CD14-positive monocyte (primary cell): ENCODE data around the gene KCTD14. TPM values are rescaled to one million over a fixed set of nuclear protein-coding genes. Genes with fewer than 3 reads are reported as not detected.

ENCODE experiments used
- DNase-seq, 3 donors: peaks; one replicate each; pipeline ENCODE4 v3.0.0-alpha.2; 2011 to 2022
- H2AFZ ChIP-seq: 2 replicates; pipeline ENCODE4 v1.6.0; 2012; ENCODE audit warnings: mild to moderate bottlenecking, low read depth, low read length, inconsistent platforms; ENCODE audit not compliant: insufficient read depth, poor library complexity, severe bottlenecking
- H3K27ac ChIP-seq, 2 donors: 1 replicate in 1 of 2; 2 replicates in 1 of 2; pipeline ENCODE4 v1.5.1; 2012 to 2013; ENCODE audit warnings: low read length in 2 of 2, control low read depth in 1 of 2, inconsistent platforms in 1 of 2, low read depth in 1 of 2, mild to moderate bottlenecking in 1 of 2
- H3K27me3 ChIP-seq, 2 donors: one replicate each; pipeline versions ENCODE4 v1.6.0 to v1.6.1; 2011 to 2013; ENCODE audit warnings: low read length in 2 of 2; ENCODE audit not compliant: control insufficient read depth in 2 of 2, insufficient read depth in 2 of 2
- H3K36me3 ChIP-seq, 2 donors: replicated peaks in 1 of 2; 1 replicate in 1 of 2; 2 replicates in 1 of 2; pipeline versions ENCODE4 v1.5.1 to v1.6.1; 2012 to 2013; ENCODE audit warnings: low read length in 2 of 2, control low read depth in 1 of 2, inconsistent platforms in 1 of 2, mild to moderate bottlenecking in 1 of 2; ENCODE audit not compliant: insufficient read depth in 2 of 2, control insufficient read depth in 1 of 2
- H3K4me1 ChIP-seq, 2 donors: 1 replicate in 1 of 2; 2 replicates in 1 of 2; pipeline versions ENCODE4 v1.5.1 to v1.6.1; 2012 to 2013; ENCODE audit warnings: low read length in 2 of 2, control low read depth in 1 of 2, inconsistent platforms in 1 of 2, mild to moderate bottlenecking in 1 of 2, moderate library complexity in 1 of 2; ENCODE audit not compliant: insufficient read depth in 2 of 2, control insufficient read depth in 1 of 2
- H3K4me2 ChIP-seq: replicated peaks from 2 replicates; pipeline ENCODE3; 2012; ENCODE audit warnings: low read length, moderate library complexity, mild to moderate bottlenecking; ENCODE audit not compliant: poor library complexity, severe bottlenecking; ENCODE audit errors: extremely low read depth
- H3K4me3 ChIP-seq, 3 experiments: fragments of 200-600 bp in 1 of 3; sonication (generic) in 1 of 3; replicated peaks in 1 of 3; 1 replicate in 2 of 3; 2 replicates in 1 of 3; pipeline ENCODE4 v1.5.1; 2011 to 2013; ENCODE audit warnings: low read length in 3 of 3, mild to moderate bottlenecking in 3 of 3, control low read depth in 2 of 3, low read depth in 2 of 3, inconsistent platforms in 1 of 3, moderate library complexity in 1 of 3
- H3K79me2 ChIP-seq: 2 replicates; pipeline ENCODE4 v1.6.0; 2012; ENCODE audit warnings: mild to moderate bottlenecking, control low read depth, inconsistent platforms, low read length, moderate library complexity; ENCODE audit not compliant: insufficient read depth
- H3K9ac ChIP-seq: 2 replicates; pipeline ENCODE4 v1.6.0; 2017; ENCODE audit warnings: low read length, mild to moderate bottlenecking; ENCODE audit not compliant: insufficient read depth, poor library complexity, severe bottlenecking
- H3K9me3 ChIP-seq, 2 donors: replicated peaks in 1 of 2; 1 replicate in 1 of 2; 2 replicates in 1 of 2; pipeline versions ENCODE4 v1.5.1 to v1.6.1; 2012 to 2013; ENCODE audit warnings: low read length in 2 of 2, control low read depth in 1 of 2; ENCODE audit not compliant: control insufficient read depth in 1 of 2, insufficient read depth in 1 of 2
- H4K20me1 ChIP-seq: 2 replicates; pipeline ENCODE4 v1.6.0; 2012; ENCODE audit warnings: mild to moderate bottlenecking, low read length, control low read depth, moderate library complexity; ENCODE audit not compliant: insufficient read depth
- H3K27ac Mint-ChIP-seq, 7 donors: one replicate each; pipeline ENCODE4 v1.8.0; 2020; ENCODE audit warnings: mild to moderate bottlenecking in 7 of 7, mixed read lengths in 7 of 7, moderate library complexity in 6 of 7, inconsistent platforms in 2 of 7
- H3K27me3 Mint-ChIP-seq, 3 donors: one replicate each; pipeline ENCODE4 v1.8.0; 2021 to 2022; ENCODE audit warnings: low read depth in 3 of 3, mild to moderate bottlenecking in 3 of 3, mixed read lengths in 3 of 3, moderate library complexity in 3 of 3, inconsistent platforms in 1 of 3
- H3K36me3 Mint-ChIP-seq, 2 donors: one replicate each; pipeline ENCODE4 v1.8.0; 2020; ENCODE audit warnings: mixed read lengths in 2 of 2, inconsistent platforms in 1 of 2, mild to moderate bottlenecking in 1 of 2
- H3K4me1 Mint-ChIP-seq: one replicate; pipeline ENCODE4 v1.8.0; 2020; ENCODE audit warnings: mild to moderate bottlenecking, mixed read lengths
- H3K4me3 Mint-ChIP-seq, 2 donors: one replicate each; pipeline ENCODE4 v1.8.0; 2020; ENCODE audit warnings: mild to moderate bottlenecking in 2 of 2, mixed read lengths in 2 of 2, moderate library complexity in 1 of 2
- H3K9me3 Mint-ChIP-seq, 7 donors: one replicate each; pipeline ENCODE4 v1.8.0; 2020 to 2022; ENCODE audit warnings: mixed read lengths in 7 of 7, mild to moderate bottlenecking in 6 of 7, moderate library complexity in 6 of 7, inconsistent platforms in 2 of 7
- CTCF ChIP-seq: fragments of 200-600 bp; IDR thresholded peaks from one replicate; pipeline ENCODE4 v1.8.0; 2022; ENCODE audit warnings: antibody characterized with exemption, mild to moderate bottlenecking
- WGBS: methylation state at CpG from one replicate; pipeline ENCODE4 v1.1.5; 2013; ENCODE audit warnings: missing lambda C conversion rate; ENCODE audit not compliant: insufficient coverage; 5-methylcytosine and 5-hydroxymethylcytosine counted together
- intact Hi-C, 2 donors: fragments of 100-400 bp; cut with micrococcal nuclease; formaldehyde crosslinking; loops; one replicate each; pipeline versions ENCODE4 v1.15.0 to v1.15.1; 2023
- polyA plus RNA-seq, 3 donors: library from polyadenylated mRNA; depleted of rRNA in 1 of 3; unstranded in 2 of 3; stranded (reverse) in 1 of 3; fragments of 300-500 nt in 2 of 3; fragments of >200 nt in 1 of 3; fragmentation: Illumina TruSeq in 2 of 3; gene quantifications; 1 replicate in 2 of 3; 2 replicates in 1 of 3; pipeline ENCODE4 v1.2.3, GENCODE V29; 2012 to 2021

Gene KCTD14
- polyA plus RNA-seq, 3 donors, result 0.14 to 0.33 (median 0.23) TPM

GRCh38 chr11:78063440-78064181 lies 40.5 kb upstream of the KCTD14 start, which contains the start of gene THRSP:
TSS of gene THRSP (plus strand) at chr11:78063861. CDS start at chr11:78063882, 21 bp downstream.
- H3K4me1 ChIP-seq, result no peaks in the 10 kb centered on the region
- H2AFZ ChIP-seq, result no peak within 1 kb of the TSS
- H3K27ac Mint-ChIP-seq, result no peak within 1 kb of the TSS
- H3K4me3 Mint-ChIP-seq, result no peak within 1 kb of the TSS
- no peak within 1 kb of the TSS for H3K4me3 ChIP-seq
- no peaks in the 10 kb centered on the region for H4K20me1 ChIP-seq
- peaks cover 0 to 1% (median 0%) of the 10 kb centered on the region in 3 donors for H3K27me3 Mint-ChIP-seq
- 96% methylated on average over 9 of the region's 14 CpGs for WGBS
- intact Hi-C loops, result no loop called here
- H3K36me3 Mint-ChIP-seq, result peaks cover 14 to 17% of the 10 kb centered on the region in 2 donors
- no peak for DNase-seq
- TF ChIP-seq CTCF, result no peak
- H3K9me3 ChIP-seq, result no peaks in the 10 kb centered on the region
- H3K4me2 ChIP-seq, result no peak within 1 kb of the TSS
- H3K79me2 ChIP-seq, result no peaks in the 10 kb centered on the region
- peaks cover 4 to 13% of the 10 kb centered on the region in 2 donors for H3K36me3 ChIP-seq
- H3K4me1 Mint-ChIP-seq, result peaks cover 4% of the 10 kb centered on the region
- H3K27ac ChIP-seq, result no peak within 1 kb of the TSS
- no peaks in the 10 kb centered on the region for H3K9me3 Mint-ChIP-seq
- no peaks in the 10 kb centered on the region for H3K27me3 ChIP-seq
- H3K9ac ChIP-seq, result no peak within 1 kb of the TSS

GRCh38 chr11:78062671-78063070 lies 39.6 kb upstream of the KCTD14 start:
- peaks cover 8 to 9% of the 10 kb centered on the region in 2 donors for H3K36me3 Mint-ChIP-seq
- no peak overlapping the region for H3K27ac ChIP-seq

More at GRCh38 chr11:78062671-78063070, 39.6 kb upstream of the KCTD14 start:
- Histone ChIP-seq H3K4me2 (no peak overlapping the region), H3K4me3 (no peak overlapping the region), H3K27me3 (no peaks in the 10 kb centered on the region), H3K36me3 (peaks cover under 1 to 5% of the 10 kb centered on the region in 2 donors), H3K4me1 (no peaks in the 10 kb centered on the region), H2AFZ (no peak overlapping the region), H3K9ac (no peak overlapping the region), H3K9me3 (no peaks in the 10 kb centered on the region), H4K20me1 (no peaks in the 10 kb centered on the region), H3K79me2 (no peaks in the 10 kb centered on the region)
- H3K4me3 Mint-ChIP-seq, result no peak overlapping the region
- no peaks in the 10 kb centered on the region for H3K9me3 Mint-ChIP-seq
- peaks cover 0 to 1% (median 0%) of the 10 kb centered on the region in 3 donors for H3K27me3 Mint-ChIP-seq
- DNase-seq, result no peak
- WGBS, result no CpG with 5 or more reads among the region's 2 CpGs
- intact Hi-C loops, result no loop called here
- no peak overlapping the region for H3K27ac Mint-ChIP-seq
- H3K4me1 Mint-ChIP-seq, result peaks cover 4% of the 10 kb centered on the region
- TF ChIP-seq CTCF, result no peak
